HepG2 (cell line): Measurements from ENCODE around the gene METTL6. TPM values are rescaled to one million over a fixed set of nuclear protein-coding genes. Genes with fewer than 3 reads are reported as not detected.
A peak's percentile ranks its signal among the peaks of the same experiment; 100 is the strongest.

Experiments used
- CTCF ChIP-seq: sonication (generic); formaldehyde crosslinking; IDR thresholded peaks from 2 replicates; pipeline ENCODE4 v1.5.0; 2020; ENCODE audit warnings: mild to moderate bottlenecking, missing genetic modification reagents, moderate library complexity
- DNMT3B ChIP-seq: conservative IDR thresholded peaks from 2 replicates; pipeline ENCODE4 v1.6.1; 2016; ENCODE audit warnings: missing biosample characterization, control low read depth
- EHMT2 ChIP-seq: fragments of 200-600 bp; sonication (generic); IDR thresholded peaks from 2 replicates; pipeline ENCODE4 v1.7.0; 2017; ENCODE audit warnings: antibody characterized with exemption, low read depth, low read length, borderline replicate concordance
- HDAC1 ChIP-seq: sonication (generic); formaldehyde crosslinking; IDR thresholded peaks from 2 replicates; pipeline ENCODE4 v1.5.1; 2020; ENCODE audit warnings: mild to moderate bottlenecking, missing genetic modification reagents
- ISL2 ChIP-seq: sonication (generic); formaldehyde crosslinking; IDR thresholded peaks from 2 replicates; pipeline ENCODE4 v1.5.0; 2020; ENCODE audit warnings: missing genetic modification reagents
- MZF1 ChIP-seq: sonication (generic); formaldehyde crosslinking; IDR thresholded peaks from 2 replicates; pipeline ENCODE4 v1.8.1; 2023; ENCODE audit warnings: mild to moderate bottlenecking, missing genetic modification reagents, borderline replicate concordance
- NCOR1 ChIP-seq: fragments of 200-600 bp; sonication (generic); IDR thresholded peaks from 2 replicates; pipeline ENCODE4 v1.7.0; 2017; ENCODE audit warnings: antibody characterized with exemption, low read length, borderline replicate concordance
- RERE ChIP-seq: IDR thresholded peaks from 2 replicates; pipeline ENCODE4 v1.6.1; 2016; ENCODE audit warnings: low read depth, missing genetic modification reagents, missing compliant biosample characterization
- SETDB1 ChIP-seq: sonication (generic); formaldehyde crosslinking; IDR thresholded peaks from 2 replicates; pipeline ENCODE4 v1.5.1; 2020; ENCODE audit warnings: missing genetic modification reagents, mild to moderate bottlenecking, borderline replicate concordance
- SMAD3 ChIP-seq: sonication (generic); formaldehyde crosslinking; IDR thresholded peaks from 2 replicates; pipeline ENCODE4 v1.4.0; 2020; ENCODE audit warnings: missing genetic modification reagents
- TGIF2 ChIP-seq: IDR thresholded peaks from 2 replicates; pipeline ENCODE4 v1.6.1; 2016; ENCODE audit warnings: control low read depth, missing compliant biosample characterization
- ZBTB7B ChIP-seq: sonication (generic); formaldehyde crosslinking; IDR thresholded peaks from 2 replicates; pipeline ENCODE4 v1.4.0; 2020; ENCODE audit warnings: missing genetic modification reagents
- ZFP37 ChIP-seq: sonication (generic); formaldehyde crosslinking; IDR thresholded peaks from 2 replicates; pipeline ENCODE4 v1.4.0; 2020; ENCODE audit warnings: missing genetic modification reagents, borderline replicate concordance
- ZNF17 ChIP-seq: sonication (generic); formaldehyde crosslinking; IDR thresholded peaks from 2 replicates; pipeline ENCODE4 v1.5.0; 2020; ENCODE audit warnings: mild to moderate bottlenecking, missing genetic modification reagents
- ZNF333 ChIP-seq: sonication (generic); formaldehyde crosslinking; IDR thresholded peaks from 2 replicates; pipeline ENCODE4 v1.4.0; 2020; ENCODE audit warnings: mild to moderate bottlenecking, missing genetic modification reagents, borderline replicate concordance
- ZNF446 ChIP-seq: sonication (generic); formaldehyde crosslinking; IDR thresholded peaks from 2 replicates; pipeline ENCODE4 v1.5.0; 2020; ENCODE audit warnings: mild to moderate bottlenecking, missing genetic modification reagents
- ZNF570 ChIP-seq: sonication (generic); formaldehyde crosslinking; IDR thresholded peaks from 2 replicates; pipeline ENCODE4 v1.4.0; 2020; ENCODE audit warnings: mild to moderate bottlenecking, missing genetic modification reagents, borderline replicate concordance
- ZSCAN31 ChIP-seq: sonication (generic); formaldehyde crosslinking; IDR thresholded peaks from 2 replicates; pipeline ENCODE4 v1.5.0; 2020; ENCODE audit warnings: low read depth, mild to moderate bottlenecking, missing genetic modification reagents
- polyA plus RNA-seq, 8 experiments: library from polyadenylated mRNA; depleted of rRNA in 3 of 8; stranded (reverse) in 7 of 8; unstranded in 1 of 8; fragments of >200 nt; fragmentation: Illumina TruSeq in 4 of 8; extraction: Trizol in 4 of 8; gene quantifications; 2 replicates each; pipeline versions ENCODE4 v1.2.1 to v1.2.3, GENCODE V29; 2011 to 2016; ENCODE audit warnings: low read depth in 4 of 8, missing spikeins in 1 of 8, mixed read lengths in 1 of 8; ENCODE audit not compliant: insufficient read depth in 1 of 8
- total RNA-seq, 5 experiments: library from RNA; depleted of rRNA; stranded (reverse); fragments of >200 nt; fragmentation: Illumina TruSeq; extraction: Trizol; gene quantifications; 2 replicates each; pipeline ENCODE4 v1.2.3, GENCODE V29; 2016; ENCODE audit warnings: low read depth in 1 of 5
- TF ChIP-seq, protein P1 (sequence below): sonication (generic); formaldehyde crosslinking; IDR thresholded peaks from 2 replicates; pipeline ENCODE4 v1.4.0; 2020; ENCODE audit warnings: missing genetic modification reagents

Gene METTL6
- total and polyA plus RNA-seq, 2 of the 13 experiments (the other 11 are each of a cell fraction or from before 2014, with no cell fraction given), result 17.2 to 29.4 TPM

- TF ChIP-seq DNMT3B (CRISPR knock-in tag) (0 out of 2 replicates have a peak, but pooled peaks have one; percentile 46), TGIF2 (CRISPR knock-in tag) (peak; percentile 29; the same call in 1 of the 2 replicates), ZFP37 (CRISPR knock-in tag) (no peak), EHMT2 (no peak), ZNF570 (CRISPR knock-in tag) (no peak), ZSCAN31 (CRISPR knock-in tag) (peak; percentile 24; the same call in 1 of the 2 replicates), ZNF446 (CRISPR knock-in tag) (peak; percentile 63; the same call in 1 of the 2 replicates), SMAD3 (CRISPR knock-in tag) (0 out of 2 replicates have a peak, but pooled peaks have one; percentile 15), MZF1 (no peak), NCOR1 (no peak), ZBTB7B (CRISPR knock-in tag) (no peak), ZNF17 (CRISPR knock-in tag) (no peak), CTCF (CRISPR knock-in tag) (no peak; the same call in 1 of the 2 replicates), RERE (no peak), HDAC1 (CRISPR knock-in tag) (peak; percentile 91), ZNF333 (CRISPR knock-in tag) (no peak), ISL2 (CRISPR knock-in tag) (peak; percentile 45; the same call in 1 of the 2 replicates), SETDB1 (CRISPR knock-in tag) (no peak)
- TF ChIP-seq, protein P1, sequence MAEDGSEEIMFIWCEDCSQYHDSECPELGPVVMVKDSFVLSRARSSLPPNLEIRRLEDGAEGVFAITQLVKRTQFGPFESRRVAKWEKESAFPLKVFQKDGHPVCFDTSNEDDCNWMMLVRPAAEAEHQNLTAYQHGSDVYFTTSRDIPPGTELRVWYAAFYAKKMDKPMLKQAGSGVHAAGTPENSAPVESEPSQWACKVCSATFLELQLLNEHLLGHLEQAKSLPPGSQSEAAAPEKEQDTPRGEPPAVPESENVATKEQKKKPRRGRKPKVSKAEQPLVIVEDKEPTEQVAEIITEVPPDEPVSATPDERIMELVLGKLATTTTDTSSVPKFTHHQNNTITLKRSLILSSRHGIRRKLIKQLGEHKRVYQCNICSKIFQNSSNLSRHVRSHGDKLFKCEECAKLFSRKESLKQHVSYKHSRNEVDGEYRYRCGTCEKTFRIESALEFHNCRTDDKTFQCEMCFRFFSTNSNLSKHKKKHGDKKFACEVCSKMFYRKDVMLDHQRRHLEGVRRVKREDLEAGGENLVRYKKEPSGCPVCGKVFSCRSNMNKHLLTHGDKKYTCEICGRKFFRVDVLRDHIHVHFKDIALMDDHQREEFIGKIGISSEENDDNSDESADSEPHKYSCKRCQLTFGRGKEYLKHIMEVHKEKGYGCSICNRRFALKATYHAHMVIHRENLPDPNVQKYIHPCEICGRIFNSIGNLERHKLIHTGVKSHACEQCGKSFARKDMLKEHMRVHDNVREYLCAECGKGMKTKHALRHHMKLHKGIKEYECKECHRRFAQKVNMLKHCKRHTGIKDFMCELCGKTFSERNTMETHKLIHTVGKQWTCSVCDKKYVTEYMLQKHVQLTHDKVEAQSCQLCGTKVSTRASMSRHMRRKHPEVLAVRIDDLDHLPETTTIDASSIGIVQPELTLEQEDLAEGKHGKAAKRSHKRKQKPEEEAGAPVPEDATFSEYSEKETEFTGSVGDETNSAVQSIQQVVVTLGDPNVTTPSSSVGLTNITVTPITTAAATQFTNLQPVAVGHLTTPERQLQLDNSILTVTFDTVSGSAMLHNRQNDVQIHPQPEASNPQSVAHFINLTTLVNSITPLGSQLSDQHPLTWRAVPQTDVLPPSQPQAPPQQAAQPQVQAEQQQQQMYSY (CRISPR knock-in tag), result no peak
Measured at GRCh38 chr3:15427182-15427880, at the start of gene METTL6, which contains the start of gene EAF1 (continued).
